SH-SY5Y (cell line): ENCODE data around the gene GCFC2.

ENCODE experiments used
- GATA2 ChIP-seq: IDR thresholded peaks from 2 replicates; pipeline ENCODE4 v1.6.1; 2011; ENCODE audit warnings: mild to moderate bottlenecking, low read depth, low read length
- GATA3 ChIP-seq: IDR thresholded peaks from 2 replicates; pipeline ENCODE4 v1.6.1; 2011; ENCODE audit warnings: low read depth, mild to moderate bottlenecking, low read length, moderate library complexity

Gene GCFC2

DNA sequence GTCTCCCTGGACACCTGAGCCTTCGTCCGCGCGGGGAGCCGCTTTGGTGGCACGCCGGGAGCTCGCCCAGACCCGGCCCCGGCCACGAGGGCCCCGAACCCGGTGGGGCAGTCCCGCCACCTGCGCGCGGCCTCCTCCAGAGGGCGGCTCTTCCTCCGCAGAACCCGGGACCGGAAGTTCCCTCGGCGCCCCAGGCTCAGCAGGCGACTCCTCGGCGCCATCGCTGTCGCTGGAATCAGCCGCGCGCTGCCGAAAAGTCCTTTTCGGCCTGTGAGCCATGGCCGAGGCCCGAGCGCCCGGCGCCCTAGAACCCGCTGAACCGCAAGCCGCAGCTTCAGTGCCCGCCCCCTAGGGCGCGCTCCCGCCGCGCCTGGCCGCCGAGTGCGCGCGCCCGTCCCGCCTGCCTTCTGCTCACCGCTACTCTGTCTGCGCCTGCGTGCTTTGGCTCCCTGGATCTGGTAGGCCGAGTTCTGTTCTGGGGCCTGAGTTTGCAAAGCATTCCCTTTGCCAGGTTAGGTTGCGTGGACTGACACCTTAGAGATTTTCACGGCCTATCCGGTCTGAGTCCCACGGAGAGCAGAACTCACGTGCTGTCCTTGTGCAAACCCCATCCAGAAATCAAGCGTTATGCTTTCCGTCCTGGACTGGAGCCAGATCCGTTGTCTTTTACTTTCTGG, at the start of gene GCFC2:
GCFC2 (minus strand) TSS at position 339 of the 677 bp plus-strand sequence; CDS start at position 279, 60 bp downstream.
- no peak for TF ChIP-seq GATA3
- no peak for TF ChIP-seq GATA2

DNA sequence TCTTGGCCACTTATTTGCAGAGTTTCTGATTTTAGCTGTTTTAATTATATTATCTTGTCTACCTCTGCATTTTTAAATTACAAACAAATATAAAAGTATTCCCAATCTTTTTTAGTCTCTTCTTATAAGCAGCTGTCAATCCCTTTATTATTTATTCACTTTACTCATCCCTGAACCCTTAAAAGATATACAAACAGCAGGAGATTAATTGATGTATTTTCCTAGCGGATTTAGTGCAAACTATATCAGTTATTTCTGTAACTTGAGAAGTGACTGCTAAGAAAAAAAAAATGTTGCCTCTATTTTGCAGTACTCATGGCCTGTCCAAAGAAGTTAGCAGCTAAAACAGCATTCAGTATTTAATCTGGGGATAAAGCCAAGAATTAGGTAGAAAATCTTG, 42.1 kb upstream of the GCFC2 start:
- TF ChIP-seq GATA2 (no peak), GATA3 (no peak)

DNA sequence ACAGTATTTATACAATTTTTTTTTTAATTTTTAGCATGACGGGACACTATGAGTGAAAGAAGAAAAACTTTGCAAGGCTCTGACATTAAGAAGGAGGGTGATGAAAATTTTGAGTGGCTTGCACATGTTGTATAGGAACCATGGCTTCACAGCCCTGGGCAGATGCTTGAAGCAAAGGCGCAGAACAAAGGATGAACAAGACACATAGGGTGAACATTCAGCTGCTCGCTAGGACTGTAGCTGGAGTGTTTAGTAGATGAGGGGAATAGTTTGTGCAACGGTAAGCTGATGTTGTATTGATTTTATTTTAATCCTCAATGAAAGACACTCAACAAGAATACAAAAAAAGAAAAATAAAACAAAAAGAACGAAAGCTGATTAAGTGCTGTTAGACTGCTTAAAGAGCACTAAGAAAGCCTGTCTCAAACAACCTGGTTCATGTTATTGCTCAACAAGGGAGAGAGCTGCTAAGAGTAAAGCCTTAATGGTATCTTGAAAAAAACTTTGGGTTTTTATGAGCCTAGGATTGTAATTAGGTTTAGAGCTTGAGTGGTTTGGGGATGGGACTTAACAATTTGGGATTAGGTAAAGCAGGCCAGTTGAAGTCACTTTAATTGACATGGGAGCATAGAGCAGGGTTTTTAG, 41.2 kb upstream of the GCFC2 start:
- TF ChIP-seq GATA2 (no peak), GATA3 (no peak)

DNA sequence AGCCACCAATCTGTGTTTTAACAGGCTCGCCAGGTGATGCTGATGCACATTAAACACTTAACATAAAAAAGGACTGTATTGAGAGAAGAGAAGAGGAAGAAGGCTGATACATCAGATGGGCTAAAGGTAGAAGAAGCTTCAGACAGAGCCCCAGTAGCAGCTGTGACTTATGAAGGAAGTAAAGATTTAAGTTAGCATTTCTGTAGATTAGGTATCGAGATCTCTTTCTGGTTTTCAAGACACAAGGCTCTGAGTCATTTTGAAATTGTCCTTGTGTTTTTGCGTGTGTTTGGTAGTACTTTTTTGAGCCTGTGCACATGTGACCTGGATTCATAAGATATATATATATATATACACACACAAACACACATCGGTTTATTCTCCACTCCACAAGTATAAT, 40.6 kb upstream of the GCFC2 start:
- no peak for TF ChIP-seq GATA2
- no peak for TF ChIP-seq GATA3

DNA sequence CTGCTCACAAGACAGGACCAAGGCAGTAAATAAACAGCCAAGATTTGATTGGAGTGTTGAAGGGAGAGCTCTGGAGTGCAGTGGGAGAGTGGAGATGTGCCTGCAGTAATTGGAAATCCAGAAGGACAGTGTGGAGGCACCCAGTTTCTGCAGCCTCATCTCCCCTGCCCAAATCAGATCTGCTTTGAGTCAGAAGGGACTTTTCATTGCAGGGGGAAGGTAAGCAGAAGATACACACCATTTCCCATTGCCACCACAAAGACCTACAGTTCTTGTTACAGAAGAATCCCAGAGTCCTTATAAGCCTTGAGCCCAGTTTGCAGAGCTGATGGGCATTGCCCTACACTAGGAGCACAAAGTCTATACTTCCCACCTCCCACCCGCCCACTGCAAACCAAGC, 27.2 kb upstream of the GCFC2 start:
- TF ChIP-seq GATA2 (no peak), GATA3 (no peak)

DNA sequence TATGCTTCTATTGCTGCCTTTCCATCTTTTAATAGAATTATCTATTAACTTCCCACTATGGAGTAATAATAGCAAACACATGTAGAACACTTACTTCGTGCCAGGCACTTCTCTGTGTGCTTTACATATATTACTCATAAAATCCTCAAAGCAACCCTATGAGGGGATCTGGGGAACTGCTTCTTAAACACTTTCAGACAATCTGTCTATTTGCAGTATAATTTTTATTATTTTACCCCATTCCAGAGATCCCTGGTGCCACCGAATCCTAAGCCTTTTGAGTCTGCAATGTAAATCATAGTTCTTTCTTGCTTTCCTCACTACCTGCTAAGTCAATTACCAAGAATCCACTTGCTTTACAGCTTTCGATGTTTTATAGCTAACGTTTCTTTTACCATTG, 25.6 kb upstream of the GCFC2 start:
- TF ChIP-seq GATA2 (no peak), GATA3 (no peak)

DNA sequence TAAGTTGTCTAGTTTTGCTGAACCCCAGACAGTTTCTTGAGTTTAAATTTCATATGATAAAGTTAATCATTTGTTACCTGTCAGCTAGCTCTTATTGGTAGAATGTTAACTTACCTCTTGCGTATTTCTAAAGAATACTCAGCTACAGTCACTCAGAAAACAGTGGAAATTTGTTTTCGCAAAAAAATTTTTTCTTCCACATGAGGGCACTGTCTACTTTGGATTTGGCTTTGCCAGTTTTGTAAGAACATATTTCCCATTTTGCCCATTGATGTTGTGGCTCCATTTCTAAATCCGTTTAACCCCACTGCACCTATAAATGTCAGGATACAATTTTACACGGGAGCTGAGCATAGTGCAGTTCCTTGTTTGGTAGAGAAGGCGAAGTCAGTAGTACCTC, 19.1 kb upstream of the GCFC2 start:
- no peak for TF ChIP-seq GATA3

DNA sequence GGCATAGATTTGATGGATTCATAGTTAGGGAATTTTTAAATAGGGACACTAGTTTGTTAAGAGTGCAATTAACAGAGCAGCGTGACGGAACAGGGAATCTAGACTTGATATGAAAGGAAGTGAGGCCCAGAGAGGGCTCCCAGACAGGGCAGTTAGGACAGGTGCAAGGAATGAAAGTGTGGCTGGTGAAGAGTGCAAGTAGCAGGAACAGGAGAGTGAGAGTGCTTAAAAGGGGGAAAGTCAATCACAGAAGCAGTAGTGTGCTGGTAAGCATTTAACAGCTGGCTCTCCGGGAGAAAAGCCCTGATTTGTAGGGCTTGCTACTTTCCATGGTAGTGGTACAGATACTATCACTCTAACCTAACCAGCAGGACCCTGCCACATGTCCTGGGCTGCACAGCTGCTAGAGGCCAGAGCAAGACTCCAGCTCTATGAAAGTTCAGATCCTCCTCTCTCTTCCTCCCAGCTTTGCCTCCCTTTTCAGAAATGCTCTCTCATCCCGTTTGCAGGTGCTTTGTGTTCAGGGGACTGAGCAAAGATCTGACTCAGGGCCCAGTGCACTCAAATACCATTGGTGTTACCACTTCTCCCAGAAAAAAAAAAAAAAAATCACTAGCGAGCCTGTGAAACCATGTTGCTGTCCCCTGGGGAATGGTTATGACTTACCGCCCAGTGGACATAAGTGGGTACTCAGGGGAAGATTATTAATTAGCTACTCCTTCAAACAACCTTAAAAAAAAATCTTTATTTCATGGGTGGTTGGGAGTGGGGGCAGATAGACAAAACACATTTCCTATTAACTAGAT, 18.1 kb upstream of the GCFC2 start:
- TF ChIP-seq GATA2 (no peak), GATA3 (no peak)

DNA sequence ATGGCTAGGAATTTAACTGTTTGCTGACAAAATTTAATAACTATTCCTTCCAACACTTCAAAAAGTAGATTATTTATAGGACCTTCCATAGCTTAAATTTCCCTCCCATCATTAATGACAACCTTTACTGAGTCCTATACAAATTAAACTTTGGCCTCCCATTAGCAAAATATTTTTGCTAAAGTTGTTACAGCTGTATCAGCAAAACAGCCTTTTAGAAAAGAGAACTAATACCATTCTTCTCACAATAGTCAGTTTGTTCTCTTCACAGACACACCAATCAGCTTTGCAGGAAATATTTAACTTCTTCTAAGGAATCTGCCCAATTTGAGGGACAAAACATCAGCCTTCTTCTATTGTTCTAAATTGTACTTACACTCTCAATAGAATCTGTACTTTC, 12.0 kb upstream of the GCFC2 start:
- TF ChIP-seq GATA2 (no peak), GATA3 (no peak)

DNA sequence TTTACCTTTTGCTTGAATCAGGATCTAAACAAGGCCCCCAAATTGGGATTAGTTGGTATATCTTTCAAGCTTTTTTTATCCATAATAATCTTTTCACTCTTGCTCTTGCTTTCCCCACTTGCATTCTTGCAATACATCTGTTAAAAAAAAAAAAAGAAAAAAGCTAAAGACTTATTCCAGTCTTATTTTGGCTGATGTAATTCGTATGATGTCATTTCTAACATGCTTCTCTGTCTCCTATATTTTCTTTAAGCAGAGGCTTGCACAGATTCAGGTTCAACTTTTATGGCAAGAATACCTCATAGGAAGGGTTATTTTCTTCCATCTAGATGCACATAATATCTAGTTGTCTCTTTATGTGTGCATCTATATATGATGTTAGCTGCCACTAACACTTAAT, 9.8 kb upstream of the GCFC2 start:
- no peak for TF ChIP-seq GATA2
- TF ChIP-seq GATA3 = no peak

DNA sequence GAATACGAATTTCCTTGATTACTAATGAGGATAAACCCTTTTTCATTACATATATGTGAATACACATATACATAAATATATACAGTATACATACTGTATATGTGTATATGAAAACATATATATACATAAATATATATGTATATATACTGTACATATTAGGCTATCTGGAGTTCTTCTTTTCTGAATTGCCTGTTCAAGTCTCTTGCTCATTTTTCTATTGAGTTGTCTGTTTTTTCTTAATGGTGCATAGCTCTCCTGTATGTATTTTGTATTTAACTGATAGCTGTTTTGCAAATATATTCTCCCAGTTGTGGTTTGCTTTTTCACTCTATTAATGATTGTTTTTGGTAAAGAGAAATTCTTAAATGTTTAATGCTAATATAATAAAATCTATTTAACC, 8.9 kb upstream of the GCFC2 start:
- TF ChIP-seq GATA2 = no peak
- TF ChIP-seq GATA3 = no peak

DNA sequence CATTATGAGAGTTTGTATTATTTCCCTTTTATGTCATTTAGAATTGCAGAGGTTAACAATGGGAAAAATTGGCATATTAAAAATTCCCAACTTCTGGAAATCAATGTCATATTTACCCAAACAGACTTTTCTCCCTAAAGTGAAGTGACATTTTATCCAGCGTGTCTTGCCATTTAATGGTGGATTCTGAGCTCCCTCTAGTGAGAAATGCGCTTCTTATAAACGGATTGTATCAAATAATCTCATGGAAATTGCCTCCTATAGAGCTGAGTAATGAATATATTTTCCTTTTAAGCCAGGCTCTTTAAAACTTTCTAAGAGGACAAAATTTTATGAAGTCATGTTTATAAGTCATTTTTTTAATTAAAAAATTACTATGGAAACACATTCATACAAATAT, 5.7 kb upstream of the GCFC2 start:
- no peak for TF ChIP-seq GATA3
- no peak for TF ChIP-seq GATA2

DNA sequence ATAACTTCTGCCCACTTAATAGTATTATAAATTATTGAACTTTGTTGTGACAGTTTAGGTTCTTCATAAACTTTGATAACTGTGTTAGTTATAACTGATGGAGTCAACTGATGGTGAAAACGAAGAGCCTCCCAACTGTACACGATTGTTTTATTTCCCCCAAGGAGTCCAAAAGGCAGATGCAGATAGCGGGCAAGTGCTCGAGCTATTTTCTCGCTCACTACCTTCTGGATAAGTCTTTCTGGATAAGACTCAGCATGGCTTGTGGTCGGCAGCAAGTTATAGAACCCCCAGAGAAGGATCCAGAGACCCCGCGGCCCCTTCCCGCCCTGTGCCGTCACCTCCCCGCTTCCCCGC, 517 bp downstream of the GCFC2 start:
- TF ChIP-seq GATA3 (no peak), GATA2 (no peak)

DNA sequence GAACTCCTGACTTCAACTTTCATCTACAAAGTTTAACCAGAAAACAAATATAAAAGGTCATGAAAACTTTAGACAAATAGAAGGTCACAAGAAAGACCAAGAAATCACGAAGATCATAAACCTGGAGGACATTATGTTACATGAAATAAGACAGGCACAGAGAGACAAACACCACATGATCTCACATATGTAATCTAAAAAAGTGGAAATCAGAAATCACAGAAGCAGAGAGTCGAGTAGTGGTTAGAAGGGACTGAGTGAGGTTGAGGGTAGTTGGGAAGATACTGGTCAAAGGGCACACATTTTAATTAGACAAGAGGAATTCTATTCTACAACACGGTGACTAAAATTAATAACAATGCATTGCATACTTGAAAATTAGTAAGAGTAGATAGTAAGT, 1.4 kb downstream of the GCFC2 start:
- TF ChIP-seq GATA3 (no peak), GATA2 (no peak)

DNA sequence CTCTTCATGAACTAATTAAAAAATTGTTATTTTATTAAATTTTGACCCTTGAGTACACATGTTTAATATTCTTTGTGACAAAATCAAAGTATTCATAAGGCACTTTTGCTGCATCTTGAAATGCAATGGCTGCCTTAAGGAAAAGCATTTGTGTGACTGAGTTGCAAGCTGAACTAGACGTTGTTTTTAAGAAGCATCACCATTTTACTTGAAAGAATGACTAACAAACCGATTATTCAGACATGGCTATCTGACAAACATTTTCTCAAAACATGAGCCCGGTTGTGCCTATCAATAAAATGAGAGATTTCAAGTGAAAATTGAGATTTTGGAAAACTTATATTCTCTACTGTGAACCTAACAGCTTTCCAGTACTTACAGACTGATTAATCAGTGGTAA, 2.8 kb downstream of the GCFC2 start:
- TF ChIP-seq GATA2 (no peak), GATA3 (no peak)

DNA sequence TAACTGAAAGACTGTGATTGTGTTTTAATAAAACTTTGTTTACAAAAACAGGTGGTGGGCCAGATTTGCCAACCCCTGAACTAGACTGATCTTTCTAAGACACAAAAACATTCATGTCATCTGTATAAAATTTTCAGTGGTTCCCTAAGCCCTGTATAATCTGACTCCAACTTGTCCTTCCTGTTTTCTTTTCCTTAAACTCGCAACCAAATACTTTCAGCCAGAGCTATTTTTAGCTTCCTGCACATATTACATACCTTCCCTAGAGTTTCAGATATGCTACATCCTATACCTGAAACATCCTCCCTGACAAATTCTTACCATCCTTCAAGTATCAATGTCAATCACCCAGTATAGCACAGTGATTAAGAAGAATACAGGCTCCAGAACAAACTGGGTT, 4.8 kb downstream of the GCFC2 start:
- no peak for TF ChIP-seq GATA2
- no peak for TF ChIP-seq GATA3
